ENCODE data around the gene ARR3.

- no peak for TF ChIP-seq YY1 (IDR thresholded peaks at IDR 0.05; ENCODE audit: insufficient read depth, insufficient read length)
- TF ChIP-seq SUZ12 (IDR thresholded peaks at IDR 0.05; ENCODE audit: extremely low read depth, insufficient read depth, insufficient read length) = no peak
- no peak for TF ChIP-seq ZNF274 (IDR thresholded peaks at IDR 0.05; ENCODE audit: low read depth, low read length)
Measured at GRCh38 chrX:70241501-70241900, 26.6 kb upstream of the ARR3 start.
